RWPE2 (cell line): Measurements from ENCODE around the gene ARHGEF28.

Experiments used
- ATAC-seq: fragments of 200-7000 bp; cut with Tn5 transposase; 3 replicates; pipeline ENCODE4 v1.9.1; 2021; ENCODE audit warnings: low read depth
- DNase-seq: peaks from one replicate; pipeline ENCODE4 v3.0.0-alpha.2; 2020; ENCODE audit warnings: low spot score
- H3K27ac ChIP-seq: fragments of 450-650 bp; 2 replicates; pipeline ENCODE4 v1.5.1; 2017; ENCODE audit warnings: mild to moderate bottlenecking; ENCODE audit not compliant: poor library complexity, severe bottlenecking
- H3K27me3 ChIP-seq: fragments of 250-450 bp; sonication (Bioruptor Pico); 2 replicates; pipeline ENCODE4 v1.5.1; 2021; ENCODE audit warnings: mild to moderate bottlenecking, moderate library complexity; ENCODE audit not compliant: insufficient read depth, poor library complexity, severe bottlenecking
- H3K36me3 ChIP-seq: fragments of 250-450 bp; sonication (Bioruptor Pico); 2 replicates; pipeline ENCODE4 v1.5.1; 2020; ENCODE audit warnings: low read depth, mild to moderate bottlenecking, moderate library complexity
- H3K4me1 ChIP-seq: fragments of 250-450 bp; sonication (Bioruptor Pico); 2 replicates; pipeline ENCODE4 v1.5.1; 2021; ENCODE audit warnings: mild to moderate bottlenecking, moderate library complexity; ENCODE audit not compliant: insufficient read depth, poor library complexity, severe bottlenecking
- H3K4me3 ChIP-seq: fragments of 250-450 bp; sonication (Bioruptor Pico); 2 replicates; pipeline ENCODE4 v1.5.1; 2021; ENCODE audit warnings: mild to moderate bottlenecking, moderate library complexity; ENCODE audit not compliant: severe bottlenecking
- H3K9me3 ChIP-seq: fragments of 250-450 bp; sonication (Bioruptor Pico); 2 replicates; pipeline ENCODE4 v1.5.1; 2021; ENCODE audit warnings: mild to moderate bottlenecking, moderate library complexity; ENCODE audit not compliant: severe bottlenecking
- TF ChIP-seq, protein P1 (sequence below): fragments of 450-650 bp; IDR thresholded peaks from one replicate; pipeline ENCODE4 v1.5.1; 2017; ENCODE audit warnings: mild to moderate bottlenecking, moderate library complexity; ENCODE audit not compliant: poor library complexity, severe bottlenecking

Gene ARHGEF28

DNA sequence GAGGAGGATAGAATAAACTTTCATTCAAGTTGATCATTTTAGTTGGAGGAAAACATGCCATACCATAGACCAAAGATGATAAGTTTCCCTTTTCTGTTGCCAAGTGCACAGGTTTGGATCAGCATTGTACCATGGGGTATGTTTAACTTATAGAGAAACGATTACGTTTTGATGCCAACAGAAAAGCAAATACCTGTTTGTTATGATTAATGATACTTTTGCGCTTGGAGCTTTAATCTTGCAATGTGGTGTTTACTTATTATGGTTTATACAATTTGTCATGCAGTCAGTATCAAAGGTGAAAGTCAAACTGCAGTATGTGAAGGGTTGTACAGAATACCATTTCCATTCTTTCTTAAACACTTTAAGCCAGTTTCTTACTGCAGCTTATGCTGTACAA, 13.2 kb upstream of the ARHGEF28 start:
- H3K27me3 ChIP-seq: no peaks in the 10 kb centered on the region
- no peaks in the 10 kb centered on the region for H3K36me3 ChIP-seq
- ATAC-seq: no peak
- H3K9me3 ChIP-seq: no peaks in the 10 kb centered on the region
- H3K27ac ChIP-seq: no peak overlapping the region
- TF ChIP-seq, protein P1, sequence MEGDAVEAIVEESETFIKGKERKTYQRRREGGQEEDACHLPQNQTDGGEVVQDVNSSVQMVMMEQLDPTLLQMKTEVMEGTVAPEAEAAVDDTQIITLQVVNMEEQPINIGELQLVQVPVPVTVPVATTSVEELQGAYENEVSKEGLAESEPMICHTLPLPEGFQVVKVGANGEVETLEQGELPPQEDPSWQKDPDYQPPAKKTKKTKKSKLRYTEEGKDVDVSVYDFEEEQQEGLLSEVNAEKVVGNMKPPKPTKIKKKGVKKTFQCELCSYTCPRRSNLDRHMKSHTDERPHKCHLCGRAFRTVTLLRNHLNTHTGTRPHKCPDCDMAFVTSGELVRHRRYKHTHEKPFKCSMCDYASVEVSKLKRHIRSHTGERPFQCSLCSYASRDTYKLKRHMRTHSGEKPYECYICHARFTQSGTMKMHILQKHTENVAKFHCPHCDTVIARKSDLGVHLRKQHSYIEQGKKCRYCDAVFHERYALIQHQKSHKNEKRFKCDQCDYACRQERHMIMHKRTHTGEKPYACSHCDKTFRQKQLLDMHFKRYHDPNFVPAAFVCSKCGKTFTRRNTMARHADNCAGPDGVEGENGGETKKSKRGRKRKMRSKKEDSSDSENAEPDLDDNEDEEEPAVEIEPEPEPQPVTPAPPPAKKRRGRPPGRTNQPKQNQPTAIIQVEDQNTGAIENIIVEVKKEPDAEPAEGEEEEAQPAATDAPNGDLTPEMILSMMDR: no peak
- peaks cover 12% of the 10 kb centered on the region for H3K4me1 ChIP-seq
- H3K4me3 ChIP-seq: no peak overlapping the region
- DNase-seq: no peak

GRCh38 chr5:73615085-73615484, 10.9 kb upstream of the ARHGEF28 start:
- ATAC-seq (peak; percentile 94), DNase-seq (peak; percentile 82)
- TF ChIP-seq, protein P1: no peak
- no peaks in the 10 kb centered on the region for H3K36me3 ChIP-seq
- H3K27ac ChIP-seq: peak overlapping the region; percentile 44
- H3K4me1 ChIP-seq: peaks cover 12% of the 10 kb centered on the region
- no peaks in the 10 kb centered on the region for H3K9me3 ChIP-seq
- H3K27me3 ChIP-seq: no peaks in the 10 kb centered on the region
- no peak overlapping the region for H3K4me3 ChIP-seq

DNA sequence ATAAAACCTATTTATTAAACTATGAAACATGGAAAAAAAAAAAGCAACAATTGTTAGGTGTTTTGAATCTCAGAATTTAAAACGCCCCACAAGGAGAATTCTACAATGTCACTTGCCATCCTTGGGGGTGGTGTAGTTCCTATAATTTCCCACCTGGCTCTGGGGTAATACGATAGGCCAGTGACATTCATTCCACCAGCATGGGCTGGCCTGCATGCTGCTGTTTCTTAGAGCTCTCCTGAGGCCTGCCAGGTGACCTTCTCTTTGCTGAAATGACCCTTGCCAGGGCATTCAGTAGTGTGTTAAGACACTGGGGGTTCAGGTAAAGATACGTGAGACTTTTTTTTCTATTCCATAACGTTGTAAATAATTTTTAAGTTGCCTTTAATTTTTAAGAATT, 10.0 kb upstream of the ARHGEF28 start:
- ATAC-seq: no peak
- H3K4me1 ChIP-seq: peaks cover 12% of the 10 kb centered on the region
- H3K27ac ChIP-seq: peak overlapping the region; percentile 44
- H3K9me3 ChIP-seq: no peaks in the 10 kb centered on the region
- no peak overlapping the region for H3K4me3 ChIP-seq
- TF ChIP-seq, protein P1: no peak
- H3K36me3 ChIP-seq: no peaks in the 10 kb centered on the region
- no peaks in the 10 kb centered on the region for H3K27me3 ChIP-seq
- no peak for DNase-seq

DNA sequence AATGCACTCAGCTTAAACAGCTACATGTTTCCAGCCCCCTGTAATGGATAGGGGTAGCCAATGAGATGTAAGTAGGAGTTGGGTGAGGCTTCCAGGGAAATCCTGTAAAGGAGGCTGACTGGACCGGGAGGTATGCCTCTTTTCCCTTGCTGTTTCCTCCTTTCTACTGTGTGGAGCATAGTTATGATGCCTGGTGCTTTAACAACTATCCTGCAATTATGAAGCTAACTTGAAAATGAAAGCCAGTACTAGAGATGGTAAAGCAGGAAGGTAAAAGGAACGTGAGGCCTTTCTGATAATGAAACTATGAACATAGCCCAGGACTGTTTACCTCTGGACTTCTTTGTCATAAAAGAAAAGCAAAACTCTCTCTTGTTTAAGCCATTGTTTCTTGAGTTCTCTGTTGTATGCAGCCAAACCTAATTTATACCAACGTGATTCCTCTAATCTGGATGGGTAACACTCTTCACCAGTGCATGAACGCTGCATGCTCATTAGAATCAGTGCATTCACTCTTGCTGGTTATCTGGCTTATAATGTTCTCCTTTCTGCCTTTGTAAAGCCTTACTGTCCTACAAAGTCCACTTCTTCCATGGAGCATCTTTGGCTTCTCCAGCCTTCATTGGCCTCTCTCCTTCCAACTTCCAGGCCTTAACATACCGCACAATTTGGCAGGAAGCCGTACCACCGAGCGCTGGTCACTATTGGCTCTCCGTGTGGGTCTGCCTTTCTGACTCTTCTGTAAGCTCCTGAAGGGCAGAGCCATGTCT, 8.3 kb upstream of the ARHGEF28 start:
- Histone ChIP-seq H3K4me1 (peaks cover 12% of the 10 kb centered on the region), H3K27me3 (no peaks in the 10 kb centered on the region), H3K4me3 (no peak overlapping the region), H3K36me3 (no peaks in the 10 kb centered on the region), H3K27ac (peak overlapping the region; percentile 29), H3K9me3 (no peaks in the 10 kb centered on the region)
- DNase-seq: no peak
- ATAC-seq: peak; percentile 64
- TF ChIP-seq, protein P1: no peak
